ENCODE data around the gene IL17RE.
"Not testable (repeated sequence)": the region's sequence is repeated elsewhere in the genome, so short reads cannot be mapped to it uniquely, and the experiment has no call there.

IL17RE gene

GRCh38 chr3:9863058-9863772 lies 39.4 kb upstream of the IL17RE start:
- no peak for TF ChIP-seq CTCF (IDR thresholded peaks at IDR 0.05; ENCODE audit: extremely low read depth, missing control alignments)
- DNase-seq (ENCODE audit: low spot score) = no peak

GRCh38 chr3:9864200-9864927 lies 38.3 kb upstream of the IL17RE start:
- TF ChIP-seq CTCF (IDR thresholded peaks at IDR 0.05; ENCODE audit: extremely low read depth, missing control alignments) = no peak
- no peak for DNase-seq (ENCODE audit: low spot score)

- not testable (repeated sequence) for DNase-seq (ENCODE audit: low spot score)
These were observed 37.5 kb upstream of the IL17RE start for GRCh38 chr3:9865125-9865637.

- DNase-seq (ENCODE audit: low spot score) = no peak
- no peak for TF ChIP-seq CTCF (IDR thresholded peaks at IDR 0.05; ENCODE audit: extremely low read depth, missing control alignments)
These were observed 36.0 kb upstream of the IL17RE start for GRCh38 chr3:9866639-9867038.

- no peak for TF ChIP-seq CTCF (IDR thresholded peaks at IDR 0.05; ENCODE audit: extremely low read depth, missing control alignments)
- no peak for DNase-seq (ENCODE audit: low spot score)
These were observed 35.5 kb upstream of the IL17RE start for GRCh38 chr3:9867106-9867505.

GRCh38 chr3:9869955-9870354 lies 32.7 kb upstream of the IL17RE start:
- no peak for TF ChIP-seq CTCF (IDR thresholded peaks at IDR 0.05; ENCODE audit: extremely low read depth, missing control alignments)
- no peak for DNase-seq (ENCODE audit: low spot score)

- TF ChIP-seq CTCF (IDR thresholded peaks at IDR 0.05; ENCODE audit: extremely low read depth, missing control alignments) = no peak
- DNase-seq (ENCODE audit: low spot score) = no peak
These were observed 31.7 kb upstream of the IL17RE start for GRCh38 chr3:9870978-9871377.

GRCh38 chr3:9872067-9872466 lies 30.6 kb upstream of the IL17RE start:
- not testable (repeated sequence) for DNase-seq (ENCODE audit: low spot score)

All from GM20000 (cell line).